Medulla oblongata (tissue), 1 donor: ENCODE measurements around the gene MACROD2.

Source experiments
- DNase-seq: peaks from one replicate; pipeline ENCODE4 v3.0.0-alpha.2; 2015; ENCODE audit errors: extremely low spot score

Gene MACROD2

GRCh38 chr20:15047042-15047441 lies 1051.7 kb downstream of the MACROD2 start:
- DNase-seq, result no peak

GRCh38 chr20:15047601-15048000 lies 1052.3 kb downstream of the MACROD2 start:
- no peak for DNase-seq

GRCh38 chr20:15056246-15056645 lies 1060.9 kb downstream of the MACROD2 start:
- DNase-seq, result no peak

- DNase-seq, result no peak
Measured at GRCh38 chr20:15058841-15059240, 1063.5 kb downstream of the MACROD2 start.

- DNase-seq, result no peak
Measured at GRCh38 chr20:15059438-15059837, 1064.1 kb downstream of the MACROD2 start.

GRCh38 chr20:15060265-15061060 lies 1065.1 kb downstream of the MACROD2 start:
- no peak for DNase-seq

GRCh38 chr20:15061061-15061430 lies 1065.7 kb downstream of the MACROD2 start:
- DNase-seq, result no peak

- no peak for DNase-seq
Measured at GRCh38 chr20:15061955-15062354, 1066.6 kb downstream of the MACROD2 start.

GRCh38 chr20:15063081-15063480 lies 1067.8 kb downstream of the MACROD2 start:
- no peak for DNase-seq

GRCh38 chr20:15064741-15065140 lies 1069.4 kb downstream of the MACROD2 start:
- no peak for DNase-seq

- no peak for DNase-seq
Measured at GRCh38 chr20:15065794-15066193, 1070.5 kb downstream of the MACROD2 start.

- no peak for DNase-seq
Measured at GRCh38 chr20:15068486-15068885, 1073.2 kb downstream of the MACROD2 start.

GRCh38 chr20:15069355-15069754 lies 1074.0 kb downstream of the MACROD2 start:
- no peak for DNase-seq

GRCh38 chr20:15071085-15071808 lies 1075.9 kb downstream of the MACROD2 start:
- DNase-seq, result no peak

- no peak for DNase-seq
Measured at GRCh38 chr20:15072316-15072715, 1077.0 kb downstream of the MACROD2 start.

GRCh38 chr20:15075586-15075985 lies 1080.3 kb downstream of the MACROD2 start:
- DNase-seq, result no peak

GRCh38 chr20:15076785-15077184 lies 1081.5 kb downstream of the MACROD2 start:
- no peak for DNase-seq

GRCh38 chr20:15077733-15078250 lies 1082.5 kb downstream of the MACROD2 start:
- no peak for DNase-seq

GRCh38 chr20:15079594-15080340 lies 1084.5 kb downstream of the MACROD2 start:
- no peak for DNase-seq

- DNase-seq, result no peak
Measured at GRCh38 chr20:15081261-15081660, 1085.9 kb downstream of the MACROD2 start.

- DNase-seq, result no peak
Measured at GRCh38 chr20:15091421-15092037, 1096.2 kb downstream of the MACROD2 start.

- no peak for DNase-seq
Measured at GRCh38 chr20:15098351-15098750, 1103.0 kb downstream of the MACROD2 start.
